ENCODE measurements around the gene ERRFI1.
"Not testable (repeated sequence)": the region's sequence is repeated elsewhere in the genome, so short reads cannot be mapped to it uniquely, and the experiment has no call there.

Gene ERRFI1

GRCh38 chr1:8055973-8056372 lies 29.9 kb upstream of the ERRFI1 start:
- DNase-seq (ENCODE audit: low spot score) = peak; percentile 73
- CTCF ChIA-PET = interaction anchor here (0.6 to 1.1 kb wide), 5 partner anchors 9 to 893 kb away, joined by 3 to 5 read pairs (median 3); no protein-coding TSS in a partner anchor
- H3K27ac ChIP-seq = peak overlapping the region; percentile 84
- POLR2A ChIA-PET (ENCODE audit: low non-redundant PET) = no interaction called here
- TF ChIP-seq CTCF (conservative IDR thresholded peaks at IDR 0.05; ENCODE audit: low read depth) = no peak

GRCh38 chr1:8053878-8054567 lies 27.9 kb upstream of the ERRFI1 start:
- ChIA-PET POLR2A (ENCODE audit: low non-redundant PET) (no interaction called here), CTCF (no interaction called here)
- no peak for DNase-seq (ENCODE audit: low spot score)
- no peak for TF ChIP-seq CTCF (conservative IDR thresholded peaks at IDR 0.05; ENCODE audit: low read depth)
- no peak overlapping the region for H3K27ac ChIP-seq

- POLR2A ChIA-PET (ENCODE audit: low non-redundant PET) = no interaction called here
- CTCF ChIA-PET = no interaction called here
- no peak for TF ChIP-seq CTCF (conservative IDR thresholded peaks at IDR 0.05; ENCODE audit: low read depth)
- DNase-seq (ENCODE audit: low spot score) = no peak
- no peak overlapping the region for H3K27ac ChIP-seq
Measured at GRCh38 chr1:8051650-8052049, 25.5 kb upstream of the ERRFI1 start.

- H3K27ac ChIP-seq; CTCF ChIA-PET; DNase-seq (ENCODE audit: low spot score); POLR2A ChIA-PET (ENCODE audit: low non-redundant PET): not testable (repeated sequence)
Measured at GRCh38 chr1:8049229-8049628, 23.1 kb upstream of the ERRFI1 start.

GRCh38 chr1:8047686-8048445 lies 21.8 kb upstream of the ERRFI1 start:
- DNase-seq (ENCODE audit: low spot score) = peak; percentile 80
- ChIA-PET POLR2A (ENCODE audit: low non-redundant PET) (no interaction called here), CTCF (no interaction called here)
- H3K27ac ChIP-seq = peak overlapping the region; percentile 70; the same call in 1 of the 2 replicates
- no peak for TF ChIP-seq CTCF (conservative IDR thresholded peaks at IDR 0.05; ENCODE audit: low read depth)

- ChIA-PET POLR2A (ENCODE audit: low non-redundant PET) (no interaction called here), CTCF (interaction anchor here (0.7 kb wide), 1 partner anchor 8 kb away, joined by 3 read pairs; no protein-coding TSS in a partner anchor)
- no peak overlapping the region for H3K27ac ChIP-seq
- no peak for DNase-seq (ENCODE audit: low spot score)
- TF ChIP-seq CTCF (conservative IDR thresholded peaks at IDR 0.05; ENCODE audit: low read depth) = no peak
Measured at GRCh38 chr1:8047112-8047511, 21.0 kb upstream of the ERRFI1 start.

- no peak for TF ChIP-seq CTCF (conservative IDR thresholded peaks at IDR 0.05; ENCODE audit: low read depth)
- DNase-seq (ENCODE audit: low spot score) = no peak
- ChIA-PET CTCF (no interaction called here), POLR2A (ENCODE audit: low non-redundant PET) (no interaction called here)
- peak overlapping the region; percentile 71 for H3K27ac ChIP-seq
Measured at GRCh38 chr1:8046391-8046790, 20.3 kb upstream of the ERRFI1 start.

Data from RWPE1 (cell line).